NCI-H2081 treated with DMSO at 0.1 percent for 48 hours (cell line): ENCODE measurements around the gene GRM5.

Experiments used
- DNase-seq: peaks from one replicate; lab custom pipeline; 2025; lab: John Stamatoyannopoulos, UW

GRM5 gene

DNA sequence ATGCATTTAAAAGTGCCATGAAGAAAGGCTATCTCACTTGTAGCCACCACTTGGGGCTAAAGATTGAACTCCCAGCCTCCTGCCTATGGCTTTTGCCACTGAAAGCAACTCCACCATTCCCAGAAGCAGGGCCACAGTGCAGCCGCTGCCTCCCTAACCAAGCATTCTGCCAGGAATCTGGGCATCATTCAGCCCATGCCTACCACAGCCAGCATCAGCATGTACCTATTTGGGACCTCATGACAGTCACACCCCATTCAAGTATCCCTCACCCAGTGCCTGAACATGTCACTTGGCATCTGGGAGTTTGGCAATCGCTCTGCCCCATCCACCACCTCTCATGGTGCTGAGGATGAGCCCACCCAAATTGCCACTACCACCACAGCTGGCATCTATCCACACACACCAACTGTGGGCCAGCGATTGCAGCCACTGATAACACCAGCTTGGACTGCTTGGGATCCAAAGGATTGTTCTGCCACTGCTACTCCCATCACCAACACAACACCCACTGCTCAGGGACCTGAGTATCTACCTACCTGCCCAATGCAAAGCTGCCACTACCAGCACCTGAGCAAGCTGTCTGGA, 234.4 kb downstream of the GRM5 start:
- no peak for DNase-seq

DNA sequence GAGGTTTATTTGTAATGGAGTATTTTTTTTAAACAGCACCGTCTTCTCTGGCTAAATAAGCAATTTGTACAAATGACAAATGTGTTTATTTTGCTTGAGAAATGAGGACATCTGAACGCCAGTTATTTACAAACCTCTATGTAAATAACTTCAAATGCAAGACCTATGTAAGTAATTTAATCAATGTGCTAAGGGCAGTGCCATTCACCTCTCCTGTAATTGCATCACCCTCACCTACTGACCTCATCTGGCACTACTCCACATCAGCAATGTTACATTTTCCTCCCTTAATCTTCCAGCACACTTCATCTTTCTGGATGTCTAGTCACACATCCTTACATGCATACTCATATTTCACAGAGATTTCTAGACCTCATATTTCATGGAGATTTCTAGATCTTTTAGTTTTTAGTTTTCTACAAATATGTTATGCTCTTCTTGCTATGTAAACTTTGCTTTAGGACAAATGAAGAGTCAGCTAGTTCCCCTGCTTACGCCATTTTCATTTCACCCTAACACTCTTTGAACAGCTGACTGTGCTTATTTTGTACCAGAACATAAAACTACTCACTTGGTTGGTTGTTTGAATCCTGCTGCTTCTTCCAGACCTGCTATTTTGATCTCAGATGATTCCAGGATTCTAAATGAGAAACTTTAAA, 238.6 kb downstream of the GRM5 start:
- DNase-seq = no peak

DNA sequence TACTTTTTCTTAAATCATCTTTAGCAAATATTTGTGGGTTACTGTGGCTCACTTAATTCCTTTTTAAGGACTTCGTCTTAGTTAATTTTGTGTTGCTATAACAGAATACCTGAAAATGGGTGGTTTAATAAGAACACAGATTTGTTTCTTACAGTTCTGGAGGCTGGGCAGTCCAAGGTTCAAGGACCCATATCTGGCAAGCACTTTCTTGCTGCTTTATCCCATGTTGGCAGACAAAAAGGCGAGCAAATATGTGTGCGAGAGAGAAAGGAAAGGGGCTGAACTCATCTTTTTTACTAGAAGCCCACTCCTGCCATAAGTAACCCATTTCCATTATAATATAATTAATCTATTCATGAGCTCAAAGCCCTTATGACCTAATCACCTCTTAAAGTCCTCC, 246.2 kb downstream of the GRM5 start:
- no peak for DNase-seq

DNA sequence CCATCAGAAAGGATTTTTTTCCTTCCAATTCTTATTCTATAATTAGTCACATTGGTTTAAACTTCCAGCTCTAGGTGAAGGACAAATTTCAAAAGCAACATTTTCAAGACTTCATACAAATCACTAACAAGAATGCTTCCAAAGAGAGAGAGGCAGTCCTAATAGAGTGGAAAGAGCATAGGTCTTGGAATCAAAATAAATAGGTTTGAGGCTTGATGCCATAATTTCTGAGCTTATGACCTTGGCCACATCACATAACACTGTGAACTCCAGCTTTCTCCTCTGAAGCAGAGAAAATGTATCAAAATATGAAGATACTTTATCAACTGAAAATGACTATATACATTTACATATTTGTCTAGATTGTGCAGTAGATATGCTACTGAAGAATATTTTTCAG, 246.8 kb downstream of the GRM5 start:
- no peak for DNase-seq

DNA sequence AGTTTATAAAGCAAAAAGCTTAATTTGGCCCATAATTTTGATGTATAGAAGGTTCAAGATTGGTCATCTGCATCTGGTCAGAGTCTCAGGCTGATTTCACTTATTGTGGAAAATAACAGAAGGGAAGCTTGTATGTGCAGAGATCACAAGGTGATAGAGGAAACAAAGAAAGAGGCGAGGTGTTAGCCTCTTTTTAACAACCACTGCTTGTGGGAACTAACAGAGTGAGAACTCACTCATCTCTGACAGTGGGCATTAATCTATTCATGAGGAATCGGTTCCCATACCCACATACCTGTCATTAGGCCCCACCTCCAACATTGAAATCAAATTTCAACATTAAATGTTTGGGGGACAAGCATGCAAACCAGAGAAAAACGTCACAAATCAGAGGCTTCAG, 250.3 kb downstream of the GRM5 start:
- DNase-seq = no peak

DNA sequence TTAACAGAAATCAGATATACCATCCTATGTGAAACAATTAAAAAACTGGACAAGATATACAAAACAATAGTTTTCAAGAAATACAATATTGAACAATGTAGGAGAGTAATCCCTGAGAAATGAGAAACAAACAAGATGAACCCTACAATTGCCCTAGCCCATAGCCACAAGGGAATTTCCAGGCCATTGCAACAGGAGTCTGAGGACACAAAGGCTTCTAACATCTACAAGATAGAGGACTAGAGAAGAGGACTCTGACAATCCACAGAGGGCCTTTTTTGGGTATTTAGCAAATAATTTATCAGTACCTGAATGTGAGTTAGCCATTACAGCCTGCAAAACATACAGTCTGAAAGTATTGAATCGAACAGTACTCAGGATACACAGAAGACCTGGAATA, 251.7 kb downstream of the GRM5 start:
- no peak for DNase-seq

DNA sequence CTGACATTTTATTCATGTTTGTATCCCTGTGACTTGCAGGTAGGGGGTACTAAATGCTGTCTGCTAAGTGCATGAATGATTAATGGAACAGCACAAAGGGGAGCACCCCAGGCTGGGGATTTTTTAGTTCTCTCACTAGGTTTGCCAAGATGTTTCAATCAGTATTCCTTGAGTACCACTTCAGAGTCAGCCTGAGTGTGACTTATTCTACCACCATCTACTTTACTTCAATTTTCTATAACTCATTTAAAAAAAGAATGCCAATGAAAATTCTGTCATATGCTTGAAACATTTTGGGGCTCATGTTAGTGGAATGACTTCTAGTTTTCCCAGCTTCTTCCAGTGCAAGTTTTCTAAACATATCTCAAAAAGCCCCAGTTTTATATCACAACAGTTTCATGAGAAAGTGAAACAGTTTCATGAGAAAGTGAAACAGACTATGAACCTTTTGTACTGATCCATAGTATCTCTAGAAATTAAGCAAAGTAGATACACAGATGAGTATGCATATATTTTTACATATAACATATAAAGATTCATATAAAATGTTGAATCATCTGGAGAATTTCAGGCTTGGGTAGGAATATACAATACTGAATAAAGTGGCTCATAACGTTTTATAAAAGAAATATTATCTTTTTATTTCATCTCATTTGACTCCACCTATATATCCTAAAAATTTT, 252.4 kb downstream of the GRM5 start:
- no peak for DNase-seq

DNA sequence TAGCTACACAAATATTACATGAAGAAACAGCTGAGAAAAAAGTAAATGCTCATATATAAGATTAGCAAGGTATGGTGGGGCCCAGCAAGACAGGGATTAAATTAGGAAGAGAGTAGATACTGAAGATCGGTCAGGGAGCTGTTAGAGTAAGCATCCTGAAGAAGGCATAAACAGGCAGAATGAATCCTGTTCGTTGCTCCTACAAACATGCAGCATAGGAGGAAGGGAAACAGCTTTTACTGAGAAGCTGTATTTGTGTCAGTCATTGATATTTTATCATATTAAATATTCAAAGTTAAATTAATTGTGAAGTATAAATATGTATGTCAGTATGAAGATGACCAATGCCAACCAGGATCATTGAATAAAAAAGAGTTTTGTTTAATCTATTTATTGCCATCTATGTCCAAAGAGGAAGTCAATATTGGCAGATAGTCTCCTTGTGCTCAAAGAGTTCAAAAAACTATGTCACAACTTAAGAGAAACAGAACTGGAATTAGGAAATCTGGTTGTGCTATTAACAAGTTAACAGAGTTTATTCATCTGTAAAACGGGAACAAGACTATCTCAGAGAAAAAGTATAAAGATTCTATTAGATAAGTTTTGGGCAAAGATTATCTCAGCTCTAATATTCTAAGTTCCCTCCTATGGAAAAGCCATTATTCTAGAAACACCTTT, 255.2 kb downstream of the GRM5 start:
- DNase-seq = no peak

DNA sequence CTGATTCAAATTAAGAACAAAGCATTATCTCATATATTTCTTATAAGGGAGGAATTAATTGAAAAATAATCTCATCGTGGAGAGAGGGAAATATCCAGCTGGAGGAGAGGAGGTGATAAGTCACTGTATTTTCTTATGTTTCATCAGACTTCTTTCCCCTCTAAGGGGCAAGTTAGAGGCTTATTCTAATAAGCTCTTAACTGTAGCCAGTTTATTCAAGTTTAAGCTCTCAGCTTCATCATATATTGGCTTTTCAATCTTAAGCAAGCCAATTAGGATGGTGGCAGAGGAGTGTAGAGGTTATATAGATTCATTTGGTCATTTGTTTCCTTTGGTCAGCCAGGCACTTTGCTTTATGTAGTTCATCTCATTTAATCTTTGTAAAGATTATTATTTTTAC, 256.7 kb downstream of the GRM5 start:
- DNase-seq = no peak

DNA sequence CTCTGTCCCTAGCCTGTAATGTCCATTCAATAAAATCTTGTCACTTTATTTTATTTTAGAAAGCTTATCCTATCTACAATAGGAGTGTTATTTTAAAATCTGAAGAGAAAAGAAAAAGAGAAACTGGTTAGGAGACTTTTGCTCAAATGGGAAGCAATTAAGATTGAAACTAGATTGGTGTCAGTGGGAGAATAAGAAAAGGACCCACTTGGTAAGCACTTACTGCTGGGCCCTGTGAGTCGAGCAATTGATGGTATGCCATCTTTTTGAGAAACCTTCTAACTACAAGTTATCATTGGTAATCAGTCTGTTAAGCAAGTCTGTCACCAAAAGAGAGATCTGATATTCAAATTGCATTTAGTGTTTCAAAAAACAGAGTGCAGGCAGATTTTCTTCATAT, 258.4 kb downstream of the GRM5 start:
- DNase-seq = no peak

DNA sequence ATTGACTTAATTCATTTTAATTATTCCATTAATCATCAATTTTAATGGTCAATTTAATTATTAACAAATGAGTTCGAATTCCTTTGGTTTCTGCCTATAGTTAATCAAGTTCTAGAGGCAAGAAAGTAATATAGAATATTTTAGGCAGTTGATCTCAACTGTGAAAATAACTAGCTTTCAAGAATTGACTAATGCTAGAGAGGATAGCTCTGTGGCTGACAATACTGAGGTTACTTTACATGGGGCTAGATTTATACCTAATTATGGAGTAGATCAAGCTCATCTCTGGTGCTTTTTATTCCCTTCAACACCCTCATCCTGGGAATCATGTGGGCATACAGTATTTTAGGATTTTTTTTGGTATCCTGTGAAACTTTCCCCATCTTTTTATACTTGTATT, 259.4 kb downstream of the GRM5 start:
- DNase-seq = no peak

DNA sequence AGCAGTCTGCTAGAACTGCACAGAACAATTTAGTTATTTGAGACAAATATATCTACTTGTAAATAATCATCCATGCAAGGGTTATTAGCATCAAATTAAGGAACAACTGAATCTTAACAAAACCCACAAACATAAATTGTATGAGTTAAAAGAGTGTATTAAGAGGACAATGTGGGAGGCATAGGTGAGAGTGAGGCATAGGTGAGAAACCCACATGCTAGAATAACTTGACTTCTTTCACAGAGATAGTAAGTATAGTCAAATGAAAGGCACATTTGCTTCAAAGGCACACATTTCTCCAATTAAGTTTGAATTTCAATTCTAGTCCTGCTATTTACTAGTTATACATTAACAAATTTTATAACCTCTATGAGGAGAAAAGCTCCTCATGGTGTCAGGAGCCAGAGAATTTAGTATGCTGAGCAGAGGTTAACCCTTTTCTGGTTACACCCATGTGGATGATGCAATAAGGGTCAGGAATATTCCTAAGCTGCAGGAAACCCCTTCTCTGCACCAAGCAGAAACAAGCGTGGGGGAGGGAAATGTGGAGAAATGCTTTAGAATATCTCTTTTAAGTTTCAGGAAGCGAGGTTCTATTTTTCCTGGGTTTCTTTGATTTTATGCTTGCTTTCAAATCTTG, 264.2 kb downstream of the GRM5 start:
- no peak for DNase-seq

DNA sequence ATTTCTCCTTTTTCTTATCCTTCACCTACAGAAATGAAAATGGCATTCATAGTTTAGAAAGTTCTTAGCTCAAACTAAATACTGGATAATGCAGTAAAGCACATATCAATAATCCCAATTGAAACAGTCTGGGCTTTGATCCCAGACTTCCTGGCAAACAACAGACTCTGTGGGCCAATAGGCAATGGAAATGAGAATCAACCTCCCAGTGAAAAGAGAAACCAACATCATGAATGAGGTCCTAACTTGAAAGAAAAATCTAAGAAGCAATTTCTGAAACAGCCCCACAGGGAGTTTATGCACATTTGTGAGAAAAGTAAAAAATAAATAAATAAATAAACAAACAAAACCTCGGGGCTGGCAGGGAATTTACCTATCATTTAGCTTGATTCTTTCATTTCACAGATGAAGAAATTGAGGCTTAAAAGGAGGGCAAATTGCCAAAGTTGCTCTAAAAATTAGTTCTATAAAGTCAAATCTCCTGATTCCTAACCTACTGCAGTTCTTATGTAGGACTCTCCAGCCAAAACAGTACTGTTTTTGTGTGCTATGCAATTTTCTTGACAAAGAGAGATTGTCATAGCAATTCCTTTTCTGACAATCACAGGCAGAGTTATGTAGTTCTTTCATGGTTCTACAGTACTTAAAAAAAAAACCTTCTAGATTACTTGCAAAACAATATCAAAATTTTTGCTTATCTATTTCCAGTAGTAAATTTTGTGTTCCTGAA, 265.8 kb downstream of the GRM5 start:
- DNase-seq = no peak

DNA sequence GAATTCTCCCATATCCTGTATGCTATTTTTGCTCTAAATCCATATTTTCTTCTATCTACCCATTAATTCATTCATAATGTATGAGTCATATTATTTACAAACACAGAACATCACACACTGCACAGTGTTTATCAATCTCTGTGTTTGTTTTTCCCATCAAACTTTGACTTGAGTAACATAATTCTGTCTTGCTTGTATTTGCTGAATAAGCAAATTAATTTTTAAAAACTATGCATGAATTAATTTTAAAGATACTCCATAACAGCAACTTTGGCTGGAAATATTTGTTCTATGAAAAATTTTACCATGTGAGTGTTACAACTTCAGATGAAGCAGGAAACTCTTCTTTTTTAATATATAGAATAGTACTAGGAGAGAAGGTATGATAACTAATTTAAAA, 275.6 kb downstream of the GRM5 start:
- DNase-seq = no peak

DNA sequence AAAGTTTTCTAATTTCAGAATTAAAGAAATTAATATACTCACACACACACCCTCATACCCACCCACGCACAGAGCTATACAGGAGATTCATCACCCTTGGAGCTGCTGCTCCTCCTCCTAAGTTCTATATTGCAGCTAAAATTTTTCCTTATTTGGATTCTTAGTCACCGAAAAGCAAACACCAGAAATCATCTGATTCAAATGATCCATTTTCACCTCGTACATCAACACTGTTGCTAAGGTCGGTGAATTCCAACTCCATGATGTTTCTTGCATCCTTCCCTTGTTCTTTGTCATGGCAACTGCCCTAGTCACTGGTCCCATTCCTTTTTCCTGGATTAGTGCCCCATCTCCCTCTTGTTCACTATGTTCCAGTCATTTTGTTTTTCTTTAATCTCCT, 286.2 kb downstream of the GRM5 start:
- no peak for DNase-seq

DNA sequence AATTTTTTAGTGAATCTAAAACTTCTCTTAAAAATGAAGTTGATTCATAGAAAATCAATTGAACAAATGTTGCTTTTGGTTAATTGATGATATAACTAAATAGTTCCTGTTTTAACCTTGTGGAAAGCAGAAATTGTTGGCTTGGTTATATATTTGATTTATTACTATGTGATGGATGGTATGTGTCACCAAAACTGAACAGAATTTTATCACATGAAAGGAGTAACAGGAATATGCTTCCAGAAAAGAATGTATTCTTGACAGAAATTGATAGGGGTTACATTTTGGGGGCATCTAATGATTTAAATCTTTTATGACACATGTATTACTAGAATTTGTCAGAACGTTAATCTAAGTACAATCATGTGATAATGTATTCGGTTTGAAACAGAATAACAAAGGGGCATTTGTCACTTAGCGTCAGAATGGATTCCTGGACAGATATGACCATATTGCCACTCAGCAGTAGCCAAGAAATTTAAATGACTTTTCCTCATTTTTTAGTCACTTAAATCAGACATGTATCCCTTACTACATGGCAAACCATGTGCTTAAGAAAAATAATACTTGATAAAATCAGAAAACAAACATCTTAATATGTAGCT, 295.2 kb downstream of the GRM5 start:
- no peak for DNase-seq

DNA sequence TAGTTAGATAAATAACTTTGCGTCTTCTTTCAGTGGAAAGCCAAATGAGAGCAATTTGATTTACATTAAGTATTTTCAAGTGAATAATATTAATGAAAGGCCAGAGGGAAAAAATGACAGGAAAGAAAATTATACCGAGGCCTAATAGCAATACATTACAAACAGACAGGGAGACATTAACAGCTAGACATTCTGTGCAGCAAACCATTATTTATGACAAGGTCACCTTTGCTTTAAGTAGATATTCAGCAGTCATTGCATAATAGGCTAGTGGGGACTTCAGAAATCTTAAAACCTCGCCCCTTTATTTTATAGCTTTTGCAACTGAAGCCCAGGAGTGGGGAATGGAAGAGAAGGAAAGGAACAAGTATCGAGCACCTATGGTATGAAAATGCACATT, 321.6 kb downstream of the GRM5 start:
- DNase-seq = no peak

DNA sequence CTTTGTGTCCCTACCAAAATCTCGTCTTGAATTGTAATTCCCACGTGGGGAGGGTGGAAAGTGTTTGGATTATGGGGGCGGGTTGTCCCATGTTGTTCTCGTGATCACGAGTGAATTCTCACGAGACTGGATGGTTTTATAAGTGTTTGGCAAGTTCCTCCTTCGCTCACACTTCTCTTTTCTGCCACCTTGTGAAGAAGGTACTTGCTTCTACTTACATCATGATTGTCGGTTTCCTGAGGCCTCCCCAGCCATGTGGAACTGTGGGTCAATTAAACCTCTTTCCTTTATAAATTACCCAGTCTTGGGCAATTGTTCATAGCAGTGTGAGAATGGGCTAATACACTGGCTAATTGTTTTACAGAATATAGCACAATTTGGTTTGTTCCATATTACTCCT, 326.3 kb downstream of the GRM5 start:
- DNase-seq = no peak

DNA sequence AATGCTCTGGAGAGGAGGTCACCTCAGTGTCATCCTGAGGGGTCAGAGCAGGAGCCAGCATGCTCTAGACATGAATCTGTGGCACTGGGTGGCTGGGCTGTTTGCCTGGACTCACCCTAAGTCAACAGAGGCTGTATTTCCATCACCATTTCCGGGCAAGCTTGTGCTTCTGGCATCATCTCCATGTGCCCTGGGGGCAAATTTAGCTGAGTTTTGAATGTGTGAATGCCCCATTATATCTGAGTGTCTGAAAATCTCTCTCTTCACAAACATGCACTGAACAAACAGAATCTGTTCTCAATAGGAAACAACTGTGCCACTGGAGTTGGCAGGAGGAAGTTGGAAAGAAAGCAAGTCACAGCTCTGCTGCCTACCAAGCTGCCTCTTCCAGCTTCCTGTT, 356.2 kb downstream of the GRM5 start:
- DNase-seq = peak; percentile 45

DNA sequence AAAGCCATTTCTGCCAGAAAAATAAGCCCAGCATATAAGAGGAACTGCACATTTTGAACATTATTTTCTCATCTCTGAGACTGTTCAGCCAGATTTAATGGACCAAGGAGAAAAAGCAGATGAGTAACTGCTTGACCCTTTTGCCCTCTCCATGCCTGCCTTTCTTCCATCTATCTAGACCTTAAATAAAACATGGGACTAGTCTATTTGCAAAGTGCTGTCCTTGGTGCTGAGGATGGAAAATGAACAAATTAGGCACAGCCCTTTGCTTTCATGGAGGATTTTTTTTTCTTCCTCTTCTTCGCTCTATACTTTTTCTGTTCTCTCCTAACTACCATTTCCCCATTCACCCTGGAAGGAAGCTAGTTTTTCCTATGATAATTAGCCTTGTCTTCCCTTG, 361.3 kb downstream of the GRM5 start:
- no peak for DNase-seq

DNA sequence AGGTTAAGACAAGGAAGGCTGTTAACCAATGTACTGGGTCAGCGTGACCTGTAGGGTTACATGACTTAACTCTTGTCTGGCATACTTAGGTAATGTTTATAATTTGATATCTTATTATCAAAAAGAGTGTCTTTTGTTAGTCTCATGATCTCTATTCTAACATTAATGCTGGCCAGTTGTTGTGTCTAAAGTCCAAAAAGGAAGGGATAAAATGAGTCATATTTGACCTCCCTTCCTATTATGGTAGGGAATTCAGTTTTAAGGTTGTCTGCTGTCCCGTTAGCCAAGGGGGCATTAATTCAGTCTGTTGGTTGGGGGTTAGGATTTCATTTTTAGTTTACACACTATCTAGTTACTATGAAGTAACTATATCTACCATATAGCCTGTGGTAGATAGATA, 364.0 kb downstream of the GRM5 start:
- DNase-seq = no peak

DNA sequence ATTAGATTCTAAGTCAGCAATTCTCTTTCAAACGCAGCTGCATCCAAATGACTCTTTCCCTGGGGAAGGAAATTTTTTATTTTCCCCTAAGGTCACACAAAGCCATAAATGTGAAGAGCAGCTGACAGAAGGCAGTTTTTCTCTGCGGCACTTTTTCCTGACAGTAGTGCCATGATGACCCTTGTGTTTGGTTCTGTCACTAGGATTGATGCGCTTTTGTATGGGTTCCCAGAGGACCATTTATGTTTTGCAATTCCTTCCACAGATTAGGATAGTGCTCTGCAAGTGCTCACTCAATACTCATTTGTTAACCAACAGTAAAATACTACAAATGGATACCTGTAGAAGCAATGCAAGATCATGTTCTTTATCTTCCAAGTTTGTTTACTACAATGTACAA, 368.6 kb downstream of the GRM5 start:
- no peak for DNase-seq
